H9 (cell line): ENCODE data around the gene ANKRD29. TPM values are rescaled to one million over a fixed set of nuclear protein-coding genes. Genes with fewer than 3 reads are reported as not detected.

ENCODE experiments used
- DNase-seq: peaks from one replicate; pipeline ENCODE4 v3.0.0-alpha.2; 2017
- H2AFZ ChIP-seq: one replicate; pipeline ENCODE4 v1.6.1; 2013; ENCODE audit warnings: mild to moderate bottlenecking, low read length, control low read depth, moderate library complexity
- H2AK5ac ChIP-seq: 2 replicates; pipeline ENCODE4 v1.6.1; 2013; ENCODE audit warnings: low read length, control low read depth, mixed read lengths; ENCODE audit not compliant: insufficient read length
- H2BK120ac ChIP-seq: one replicate; pipeline ENCODE4 v1.6.1; 2013; ENCODE audit warnings: low read depth, mild to moderate bottlenecking, low read length, control low read depth, inconsistent platforms; ENCODE audit not compliant: poor library complexity, severe bottlenecking
- H2BK12ac ChIP-seq: 2 replicates; pipeline ENCODE4 v1.6.1; 2013; ENCODE audit warnings: low read length, control low read depth, mixed read lengths, low read depth; ENCODE audit not compliant: insufficient read length
- H2BK15ac ChIP-seq: 2 replicates; pipeline ENCODE4 v1.6.1; 2013; ENCODE audit warnings: low read depth, low read length, control low read depth
- H2BK20ac ChIP-seq: one replicate; pipeline ENCODE4 v1.6.1; 2013; ENCODE audit warnings: low read depth, mild to moderate bottlenecking, low read length, control low read depth, inconsistent platforms; ENCODE audit not compliant: poor library complexity, severe bottlenecking
- H2BK5ac ChIP-seq: 2 replicates; pipeline ENCODE4 v1.6.1; 2013; ENCODE audit warnings: low read length, control low read depth, mixed read lengths; ENCODE audit not compliant: insufficient read length
- H3K14ac ChIP-seq: 2 replicates; pipeline ENCODE4 v1.6.1; 2013; ENCODE audit warnings: low read length, control low read depth; ENCODE audit not compliant: insufficient read depth
- H3K18ac ChIP-seq: 2 replicates; pipeline ENCODE4 v1.6.1; 2013; ENCODE audit warnings: low read depth, mild to moderate bottlenecking, mixed read lengths, low read length, control low read depth; ENCODE audit not compliant: insufficient read length
- H3K23ac ChIP-seq: 2 replicates; pipeline ENCODE4 v1.6.1; 2013; ENCODE audit warnings: low read length, control low read depth, mixed read lengths, low read depth; ENCODE audit not compliant: insufficient read length
- H3K23me2 ChIP-seq: 2 replicates; pipeline ENCODE4 v1.6.1; 2013; ENCODE audit warnings: low read depth, mild to moderate bottlenecking, mixed read lengths, low read length, control low read depth; ENCODE audit not compliant: insufficient read length, poor library complexity, severe bottlenecking
- H3K27ac ChIP-seq: 2 replicates; pipeline ENCODE4 v1.5.1; 2013; ENCODE audit warnings: low read length, control low read depth, mixed read lengths, low read depth; ENCODE audit not compliant: insufficient read length
- H3K27me3 ChIP-seq: 2 replicates; pipeline ENCODE4 v1.6.1; 2013; ENCODE audit warnings: low read length, control low read depth, inconsistent platforms; ENCODE audit not compliant: insufficient read depth
- H3K4ac ChIP-seq: 2 replicates; pipeline ENCODE4 v1.6.1; 2013; ENCODE audit warnings: low read depth, mild to moderate bottlenecking, control low read depth, inconsistent platforms, low read length, moderate library complexity
- H3K4me1 ChIP-seq: 2 replicates; pipeline ENCODE4 v1.6.1; 2013; ENCODE audit warnings: low read length, control low read depth, inconsistent platforms; ENCODE audit not compliant: insufficient read depth
- H3K4me2 ChIP-seq: 2 replicates; pipeline ENCODE4 v1.6.1; 2013; ENCODE audit warnings: low read length, control low read depth, mixed read lengths; ENCODE audit not compliant: insufficient read length, insufficient read depth
- H3K56ac ChIP-seq: 2 replicates; pipeline ENCODE4 v1.6.1; 2013; ENCODE audit warnings: low read depth, mild to moderate bottlenecking, mixed read lengths, low read length, control low read depth; ENCODE audit not compliant: insufficient read length
- H3K79me1 ChIP-seq: 2 replicates; pipeline ENCODE4 v1.6.1; 2013; ENCODE audit warnings: low read depth, mild to moderate bottlenecking, moderate library complexity, low read length, control low read depth, inconsistent platforms; ENCODE audit not compliant: insufficient read depth, poor library complexity, severe bottlenecking
- H3K79me2 ChIP-seq: 2 replicates; pipeline ENCODE4 v1.6.1; 2013; ENCODE audit warnings: low read length, control low read depth, inconsistent platforms; ENCODE audit not compliant: insufficient read depth
- H3K9ac ChIP-seq: 2 replicates; pipeline ENCODE4 v1.6.1; 2013; ENCODE audit warnings: low read length, control low read depth, mixed read lengths; ENCODE audit not compliant: insufficient read length; ENCODE audit errors: extremely low read depth
- H3K9me3 ChIP-seq: one replicate; pipeline ENCODE4 v1.6.1; 2013; ENCODE audit warnings: low read depth, low read length, inconsistent platforms; ENCODE audit not compliant: control insufficient read depth
- H3T11ph ChIP-seq: one replicate; pipeline ENCODE4 v1.6.1; 2013; ENCODE audit warnings: mild to moderate bottlenecking, low read length, control low read depth, inconsistent platforms
- H4K20me1 ChIP-seq: one replicate; pipeline ENCODE4 v1.6.1; 2013; ENCODE audit not compliant: control insufficient read depth, insufficient read length, insufficient read depth
- H4K5ac ChIP-seq: 2 replicates; pipeline ENCODE4 v1.6.1; 2013; ENCODE audit warnings: low read depth, mild to moderate bottlenecking, mixed read lengths, low read length, control low read depth; ENCODE audit not compliant: insufficient read length
- H4K8ac ChIP-seq: replicated peaks from 2 replicates; pipeline ENCODE4 v1.6.1; 2013; ENCODE audit warnings: low read length, control low read depth, mixed read lengths, low read depth; ENCODE audit not compliant: insufficient read length
- H4K91ac ChIP-seq: 2 replicates; pipeline ENCODE4 v1.6.1; 2013; ENCODE audit warnings: low read depth, mild to moderate bottlenecking, moderate library complexity, mixed read lengths, low read length, control low read depth; ENCODE audit not compliant: insufficient read length
- H3K27ac Mint-ChIP-seq, 3 experiments: 2 replicates in 2 of 3; 3 replicates in 1 of 3; pipeline ENCODE4 v1.8.0; 2020 to 2021; ENCODE audit warnings: mixed read lengths in 3 of 3, mild to moderate bottlenecking in 1 of 3, moderate library complexity in 1 of 3
- H3K27me3 Mint-ChIP-seq: 2 replicates; pipeline ENCODE4 v1.8.0; 2021; ENCODE audit warnings: low read depth, mild to moderate bottlenecking, moderate library complexity, mixed read lengths
- H3K36me3 Mint-ChIP-seq, 3 experiments: 2 replicates in 2 of 3; 3 replicates in 1 of 3; pipeline ENCODE4 v1.8.0; 2020 to 2021; ENCODE audit warnings: low read depth in 3 of 3, mixed read lengths in 3 of 3; ENCODE audit not compliant: insufficient read depth in 1 of 3
- H3K4me1 Mint-ChIP-seq, 2 experiments: 2 replicates each; pipeline ENCODE4 v1.8.0; 2020; ENCODE audit warnings: mixed read lengths in 2 of 2
- H3K4me3 Mint-ChIP-seq, 2 experiments: 2 replicates in 1 of 2; 3 replicates in 1 of 2; pipeline ENCODE4 v1.8.0; 2020 to 2021; ENCODE audit warnings: mild to moderate bottlenecking in 2 of 2, mixed read lengths in 2 of 2, moderate library complexity in 1 of 2
- H3K9me3 Mint-ChIP-seq, 2 experiments: 2 replicates in 1 of 2; 3 replicates in 1 of 2; pipeline ENCODE4 v1.8.0; 2020; ENCODE audit warnings: mild to moderate bottlenecking in 2 of 2, mixed read lengths in 2 of 2, moderate library complexity in 1 of 2
- CTCF ChIP-seq: fragments of 200-600 bp; sonication (generic); conservative IDR thresholded peaks from 3 replicates; pipeline ENCODE4 v1.8.0; 2021; ENCODE audit warnings: antibody characterized with exemption, mild to moderate bottlenecking
- WGBS: extraction: QIAGEN DNeasy Blood & Tissue Kit; methylation state at CpG from one replicate; pipeline ENCODE4 v1.1.7; 2013; ENCODE audit warnings: missing lambda C conversion rate, low lambda C conversion rate, mixed read lengths; ENCODE audit not compliant: insufficient read length; ENCODE audit errors: extremely low coverage; 5-methylcytosine and 5-hydroxymethylcytosine counted together
- total RNA-seq: library from RNA; stranded (reverse); gene quantifications from 2 replicates; pipeline ENCODE4 v1.2.1, GENCODE V29; 2021

The ANKRD29 gene
- total RNA-seq, 1 experiment from 2014 or later = 2.1 TPM

GRCh38 chr18:23682045-23682444 lies 19.3 kb upstream of the ANKRD29 start:
- Histone ChIP-seq H3K4ac (no peak overlapping the region), H3K4me1 (no peaks in the 10 kb centered on the region), H3K14ac (no peak overlapping the region), H3K23me2 (no peaks in the 10 kb centered on the region), H4K8ac (no peak overlapping the region), H2AK5ac (no peak overlapping the region), H2BK12ac (no peak overlapping the region), H2BK5ac (no peak overlapping the region), H4K5ac (no peak overlapping the region), H2AFZ (no peak overlapping the region), H3K27me3 (no peaks in the 10 kb centered on the region), H3K79me2 (no peaks in the 10 kb centered on the region), H4K91ac (no peak overlapping the region), H3K56ac (no peak overlapping the region), H3K9ac (no peak overlapping the region), H3K27ac (no peak overlapping the region), H3K4me2 (no peak overlapping the region), H2BK120ac (no peak overlapping the region), H2BK15ac (no peak overlapping the region), H3K9me3 (no peaks in the 10 kb centered on the region), H3K23ac (no peak overlapping the region), H3K18ac (no peak overlapping the region), H3K79me1 (no peaks in the 10 kb centered on the region), H3T11ph (no peak overlapping the region), H2BK20ac (no peak overlapping the region), H4K20me1 (no peaks in the 10 kb centered on the region)
- Mint-ChIP-seq H3K4me1 (peaks cover 0 to 3% of the 10 kb centered on the region in 2 experiments; a peak in 1 of 4 replicates), H3K4me3 (no peak overlapping the region), H3K27ac (no peak overlapping the region), H3K9me3 (no peaks in the 10 kb centered on the region), H3K36me3 (no peaks in the 10 kb centered on the region), H3K27me3 (peaks cover 37% of the 10 kb centered on the region)
- no peak for TF ChIP-seq CTCF
- WGBS = no CpG with 5 or more reads among the region's 2 CpGs
- DNase-seq = no peak
